NCI-H1930 (cell line): Measurements from ENCODE around the gene GLB1L3.

Source experiments
- DNase-seq, 2 experiments: peaks; one replicate each; lab custom pipeline; 2025; lab: John Stamatoyannopoulos, UW

Gene GLB1L3

GRCh38 chr11:134364261-134364660 is 88.1 kb downstream of the GLB1L3 start:
- DNase-seq: no peak

GRCh38 chr11:134365011-134365925 is 89.1 kb downstream of the GLB1L3 start:
- DNase-seq: no peak

- no peak for DNase-seq
These were observed 90.1 kb downstream of the GLB1L3 start for GRCh38 chr11:134366254-134366653.

- no peak for DNase-seq
These were observed 91.6 kb downstream of the GLB1L3 start for GRCh38 chr11:134367781-134368180.
